Measurements from ENCODE around the gene DBF4. TPM values are rescaled to one million over a fixed set of nuclear protein-coding genes. Genes with fewer than 3 reads are reported as not detected.
"Not testable (repeated sequence)": the region's sequence is repeated elsewhere in the genome, so short reads cannot be mapped to it uniquely, and the experiment has no call there.

The DBF4 gene
- total RNA-seq, 4 donors from 2014 or later, result 8.0 to 16.0 (median 10.5) TPM

DNA sequence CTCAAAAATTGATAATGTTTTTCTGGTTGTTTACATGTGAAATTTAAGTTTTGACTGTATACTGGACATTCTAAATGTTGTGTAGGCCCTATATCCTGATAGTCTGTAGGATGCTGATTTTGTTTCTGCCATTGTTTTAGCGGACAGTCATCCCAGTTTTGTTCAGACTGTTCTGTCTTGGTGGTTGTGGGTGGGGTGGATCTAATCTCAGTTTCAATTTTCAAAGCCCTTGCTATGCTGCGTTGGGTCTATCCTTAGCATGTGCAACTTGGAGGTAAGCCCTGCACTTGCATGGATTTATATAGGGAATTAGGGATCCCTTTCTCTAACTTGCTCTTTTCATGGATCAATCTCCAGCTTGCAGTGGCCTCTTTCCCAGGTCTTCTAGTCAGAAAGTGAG is 19.1 kb downstream of the DBF4 start:
- WGBS, 2 donors, result 91 to 95% methylated on average over 2 of the region's 2 CpGs
- H3K4me3 ChIP-seq (ENCODE audit: low read depth, poor library complexity, severe bottlenecking), result no peak overlapping the region
- DNase-seq (ENCODE audit: low spot score in 2 of 2), result no peak
- no peak for TF ChIP-seq CTCF (IDR thresholded peaks at IDR 0.05)
- TF ChIP-seq POLR2A (IDR thresholded peaks at IDR 0.05), result no peak
- intact Hi-C loops (cut with DNase I; ENCODE audit: low total_unique reads), result no loop called here

GRCh38 chr7:87899255-87899654 is 23.0 kb downstream of the DBF4 start:
- H3K4me3 ChIP-seq (ENCODE audit: low read depth, poor library complexity, severe bottlenecking), result no peak overlapping the region
- intact Hi-C loops (cut with DNase I; ENCODE audit: low total_unique reads), result no loop called here
- TF ChIP-seq CTCF (IDR thresholded peaks at IDR 0.05), result no peak
- TF ChIP-seq POLR2A (IDR thresholded peaks at IDR 0.05), result no peak
- no peak for DNase-seq (ENCODE audit: low spot score in 2 of 2)
- 97 to 98% methylated on average over 2 of the region's 2 CpGs for WGBS, 2 donors

GRCh38 chr7:87907136-87907906 is 31.0 kb downstream of the DBF4 start:
- WGBS, 2 donors, result 96% methylated on average over 3 of the region's 3 CpGs

DNA sequence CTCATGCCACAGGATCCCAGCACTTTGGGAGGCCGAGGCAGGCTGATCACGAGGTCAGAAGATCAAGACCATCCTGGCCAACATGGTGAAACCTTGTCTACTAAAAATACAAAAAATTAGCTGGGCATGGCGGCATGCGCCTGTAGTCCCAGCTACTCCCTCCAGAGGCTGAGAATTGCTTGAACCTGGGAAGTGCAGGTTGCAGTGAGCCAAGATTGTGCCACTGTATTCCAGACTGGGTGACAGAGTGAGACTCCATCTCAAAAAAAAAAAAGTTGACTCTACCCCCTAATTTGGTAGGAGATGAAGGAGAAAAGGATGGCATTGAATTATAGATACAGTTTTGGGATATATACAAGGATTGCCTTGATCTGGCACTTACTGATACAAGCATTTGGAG is 32.5 kb downstream of the DBF4 start:
- 98 to 99% methylated on average over 4 of the region's 4 CpGs for WGBS, 2 donors
- H3K4me3 ChIP-seq (ENCODE audit: low read depth, poor library complexity, severe bottlenecking); intact Hi-C loops (cut with DNase I; ENCODE audit: low total_unique reads); DNase-seq (ENCODE audit: low spot score in 2 of 2): not testable (repeated sequence)

More at GRCh38 chr7:87907136-87907906, 31.0 kb downstream of the DBF4 start:
- DNase-seq (ENCODE audit: low spot score in 2 of 2); H3K4me3 ChIP-seq (ENCODE audit: low read depth, poor library complexity, severe bottlenecking); intact Hi-C loops (cut with DNase I; ENCODE audit: low total_unique reads): not testable (repeated sequence)

- 92 to 93% methylated on average over 4 of the region's 4 CpGs for WGBS, 2 donors
- intact Hi-C loops (cut with DNase I; ENCODE audit: low total_unique reads), result loop anchor here (5.0 kb wide), 1 partner anchor 65 kb away; no protein-coding TSS in a partner anchor
- no peak for TF ChIP-seq CTCF (IDR thresholded peaks at IDR 0.05)
- TF ChIP-seq POLR2A (IDR thresholded peaks at IDR 0.05), result no peak
- no peak overlapping the region for H3K4me3 ChIP-seq (ENCODE audit: low read depth, poor library complexity, severe bottlenecking)
- DNase-seq (ENCODE audit: low spot score in 2 of 2), result no peak
Measured at GRCh38 chr7:87912121-87912520, 35.8 kb downstream of the DBF4 start.

DNA sequence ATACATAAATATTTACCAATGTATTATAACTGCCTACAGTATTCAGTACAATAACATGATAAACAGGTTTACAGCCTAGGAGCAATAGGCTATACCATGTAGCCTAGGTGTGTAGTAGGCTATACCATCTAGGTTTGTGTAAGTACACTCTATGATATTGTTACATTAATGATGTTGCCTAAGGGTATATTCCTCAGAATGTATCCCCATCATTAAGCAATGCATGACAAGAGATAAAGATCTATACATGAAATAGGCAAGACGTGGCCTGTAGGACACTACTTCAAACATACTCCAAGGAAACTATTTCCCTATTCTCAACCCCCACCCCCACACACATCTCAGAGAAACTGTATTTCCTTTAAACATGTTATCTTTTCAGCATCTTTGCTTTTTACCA is 42.4 kb downstream of the DBF4 start:
- no peak for DNase-seq (ENCODE audit: low spot score in 2 of 2)
- TF ChIP-seq CTCF (IDR thresholded peaks at IDR 0.05) (no peak), POLR2A (IDR thresholded peaks at IDR 0.05) (no peak)
- intact Hi-C loops (cut with DNase I; ENCODE audit: low total_unique reads), result no loop called here
- WGBS, 2 donors, result 55 to 73% methylated on average over 1 of the region's 1 CpG
- H3K4me3 ChIP-seq (ENCODE audit: low read depth, poor library complexity, severe bottlenecking), result no peak overlapping the region

DNA sequence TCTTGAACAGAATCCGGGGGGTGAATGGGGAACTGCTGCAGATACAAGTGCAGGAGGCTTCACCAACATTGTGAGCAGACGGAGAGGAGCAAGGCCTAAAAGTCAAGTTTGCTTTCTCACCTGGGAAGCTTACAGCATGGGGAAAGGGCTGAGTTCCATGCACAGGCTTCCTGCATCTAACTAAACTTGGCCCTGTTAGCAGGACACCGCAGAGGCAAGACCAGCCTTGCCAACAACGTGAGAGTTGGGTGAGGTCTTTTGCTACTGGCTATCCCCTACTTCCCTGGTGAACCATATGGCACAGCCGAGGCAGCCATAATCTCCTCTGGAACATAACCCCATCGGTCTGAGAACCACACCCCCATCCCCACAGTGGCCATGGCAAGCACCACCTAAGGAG is 43.6 kb downstream of the DBF4 start:
- H3K4me3 ChIP-seq (ENCODE audit: low read depth, poor library complexity, severe bottlenecking), result no peak overlapping the region
- intact Hi-C loops (cut with DNase I; ENCODE audit: low total_unique reads), result no loop called here
- DNase-seq (ENCODE audit: low spot score in 2 of 2), result no peak
- TF ChIP-seq POLR2A (IDR thresholded peaks at IDR 0.05) (no peak), CTCF (IDR thresholded peaks at IDR 0.05) (no peak)
- WGBS, 2 donors, result 61 to 76% methylated on average over 6 of the region's 6 CpGs

Data from lower leg skin (tissue), 4 donors.